ENCODE data around the gene ASTN1.

ASTN1 gene

GRCh38 chr1:176820391-176821031, 344.0 kb downstream of the ASTN1 start:
- DNase-seq, result peak; percentile 79

- no peak for DNase-seq
These were observed 348.3 kb downstream of the ASTN1 start for GRCh38 chr1:176816232-176816631.

GRCh38 chr1:176815621-176816020, 348.9 kb downstream of the ASTN1 start:
- DNase-seq, result no peak

- peak; percentile 19 for DNase-seq
These were observed 352.8 kb downstream of the ASTN1 start for GRCh38 chr1:176811511-176812288.

- DNase-seq, result no peak
These were observed 355.2 kb downstream of the ASTN1 start for GRCh38 chr1:176809292-176809691.
